ENCODE results near the gene MSH2.
"Not testable (repeated sequence)": the region's sequence is repeated elsewhere in the genome, so short reads cannot be mapped to it uniquely, and the experiment has no call there.

MSH2 gene

GRCh38 chr2:47402805-47403608, at the start of gene MSH2:
Gene MSH2, plus strand, starts transcription at chr2:47403156. Its CDS starts 36 bp downstream, at chr2:47403192.
- peak; percentile 97 for DNase-seq

- DNase-seq, result no peak
These were observed 48.7 kb upstream of the MSH2 start for GRCh38 chr2:47354013-47354847.

- DNase-seq, result no peak
These were observed 48.1 kb upstream of the MSH2 start for GRCh38 chr2:47354848-47355204.

- no peak for DNase-seq
These were observed 45.5 kb upstream of the MSH2 start for GRCh38 chr2:47357483-47357882.

GRCh38 chr2:47359375-47359868, 43.5 kb upstream of the MSH2 start:
- DNase-seq, result no peak

- DNase-seq, result no peak
These were observed 42.7 kb upstream of the MSH2 start for GRCh38 chr2:47360283-47360682.

GRCh38 chr2:47360927-47361326, 42.0 kb upstream of the MSH2 start:
- DNase-seq, result no peak

- not testable (repeated sequence) for DNase-seq
These were observed 41.3 kb upstream of the MSH2 start for GRCh38 chr2:47361505-47362229.

GRCh38 chr2:47373747-47374146, 29.2 kb upstream of the MSH2 start:
- DNase-seq, result no peak

GRCh38 chr2:47375307-47375706, 27.6 kb upstream of the MSH2 start:
- no peak for DNase-seq

GRCh38 chr2:47379384-47379783, 23.6 kb upstream of the MSH2 start:
- DNase-seq, result no peak

GRCh38 chr2:47381408-47381807, 21.5 kb upstream of the MSH2 start:
- no peak for DNase-seq

- DNase-seq, result no peak
These were observed 16.4 kb upstream of the MSH2 start for GRCh38 chr2:47386551-47386950.

GRCh38 chr2:47388888-47389287, 14.1 kb upstream of the MSH2 start:
- DNase-seq, result no peak

GRCh38 chr2:47389692-47390091, 13.3 kb upstream of the MSH2 start:
- no peak for DNase-seq

GRCh38 chr2:47401789-47402554, 984 bp upstream of the MSH2 start:
- no peak for DNase-seq

GRCh38 chr2:47402555-47402804, 476 bp upstream of the MSH2 start:
- DNase-seq, result no peak

- DNase-seq, result no peak
These were observed 745 bp downstream of the MSH2 start for GRCh38 chr2:47403609-47404193.

- no peak for DNase-seq
These were observed 1.4 kb downstream of the MSH2 start for GRCh38 chr2:47404356-47404755.

GRCh38 chr2:47405757-47406156, 2.8 kb downstream of the MSH2 start:
- no peak for DNase-seq

- DNase-seq, result not testable (repeated sequence)
These were observed 3.8 kb downstream of the MSH2 start for GRCh38 chr2:47406649-47407330.

- not testable (repeated sequence) for DNase-seq
These were observed 5.0 kb downstream of the MSH2 start for GRCh38 chr2:47407976-47408375.

All from NCI-H2171 (cell line).